Retinal pigment epithelial cell (primary cell): Measurements from ENCODE around the gene MYO1E.

ENCODE experiments used
- DNase-seq: peaks from one replicate; pipeline ENCODE4 v3.0.0-alpha.2; 2010; ENCODE audit warnings: low read depth
- H3K4me3 ChIP-seq: 2 replicates; pipeline ENCODE4 v1.5.1; 2011; ENCODE audit warnings: mild to moderate bottlenecking, low read length, control low read depth, moderate library complexity
- CTCF ChIP-seq: conservative IDR thresholded peaks from 2 replicates; pipeline ENCODE4 v1.5.1; 2011; ENCODE audit warnings: low read depth, low read length, control low read depth, inconsistent platforms

Gene MYO1E

GRCh38 chr15:59185725-59186124, 186.9 kb downstream of the MYO1E start:
- no peak for DNase-seq
- H3K4me3 ChIP-seq, result no peak overlapping the region
- TF ChIP-seq CTCF, result peak; percentile 4

GRCh38 chr15:59180945-59181600, 191.6 kb downstream of the MYO1E start:
- no peak for DNase-seq
- no peak overlapping the region for H3K4me3 ChIP-seq
- TF ChIP-seq CTCF, result no peak

- TF ChIP-seq CTCF, result no peak
- no peak for DNase-seq
Observed at GRCh38 chr15:59179717-59180116, 193.0 kb downstream of the MYO1E start.

GRCh38 chr15:59178151-59178695, 194.4 kb downstream of the MYO1E start:
- TF ChIP-seq CTCF, result no peak
- no peak overlapping the region for H3K4me3 ChIP-seq
- no peak for DNase-seq

More at GRCh38 chr15:59179717-59180116, 193.0 kb downstream of the MYO1E start:
- no peak overlapping the region for H3K4me3 ChIP-seq

- no peak for DNase-seq
- TF ChIP-seq CTCF, result no peak
- H3K4me3 ChIP-seq, result no peak overlapping the region
Observed at GRCh38 chr15:59177317-59177660, 195.4 kb downstream of the MYO1E start.

- H3K4me3 ChIP-seq, result no peak overlapping the region
- no peak for TF ChIP-seq CTCF
- DNase-seq, result no peak
Observed at GRCh38 chr15:59176653-59177316, 195.9 kb downstream of the MYO1E start.
